HEK293 (cell line): ENCODE results near the gene ANKRD13D.
A peak's percentile ranks its signal among the peaks of the same experiment; 100 is the strongest.

Source experiments
- CTCF ChIA-PET: fragments of 350-600 bp; formaldehyde crosslinking; extraction: SDS; loops from one replicate; lab custom pipeline; 2021; ENCODE audit warnings: antibody characterized with exemption; lab: Yijun Ruan, JAX
- POLR2A ChIA-PET: fragments of 300-600 bp; formaldehyde crosslinking; extraction: SDS; loops from one replicate; lab custom pipeline; 2020; ENCODE audit warnings: antibody characterized with exemption, inconsistent platforms; lab: Yijun Ruan, JAX
- H3K27ac ChIP-seq: fragments of 200-500 bp; sonication (Bioruptor generic); 2 replicates; pipeline ENCODE4 v1.5.1; 2014; ENCODE audit warnings: low read depth, low read length, control low read depth, inconsistent platforms; ENCODE audit errors: extremely low read depth
- H3K36me3 ChIP-seq, 2 experiments: fragments of 200-500 bp in 1 of 2; sonication (Bioruptor generic) in 1 of 2; 1 replicate in 1 of 2; 2 replicates in 1 of 2; pipeline ENCODE4 v1.5.1; 2014 to 2017; ENCODE audit warnings: inconsistent platforms in 2 of 2, low read length in 2 of 2; ENCODE audit not compliant: control insufficient read depth in 2 of 2, insufficient read depth in 1 of 2
- H3K4me1 ChIP-seq: fragments of 200-500 bp; sonication (Bioruptor generic); 2 replicates; pipeline ENCODE4 v1.5.1; 2014; ENCODE audit warnings: mild to moderate bottlenecking, low read length, inconsistent platforms; ENCODE audit not compliant: control insufficient read depth, insufficient read depth
- H3K4me3 ChIP-seq: 2 replicates; pipeline ENCODE4 v1.5.1; 2011; ENCODE audit warnings: low read depth, mild to moderate bottlenecking, control low read depth, low read length, moderate library complexity
- H3K9me3 ChIP-seq: fragments of 200-500 bp; sonication (Bioruptor generic); 2 replicates; pipeline ENCODE4 v1.5.1; 2014; ENCODE audit warnings: low read depth, low read length, inconsistent platforms; ENCODE audit not compliant: control insufficient read depth, insufficient read depth
- AEBP2 ChIP-seq: fragments of 450-650 bp; formaldehyde crosslinking; IDR thresholded peaks from 2 replicates; pipeline ENCODE4 v1.5.1; 2016; ENCODE audit warnings: missing biosample characterization, missing genetic modification characterization, borderline replicate concordance
- BCL11B ChIP-seq: fragments of 450-650 bp; formaldehyde crosslinking; IDR thresholded peaks from 2 replicates; pipeline ENCODE4 v1.5.1; 2016; ENCODE audit warnings: low read depth, missing biosample characterization, missing genetic modification characterization
- CTCF ChIP-seq: fragments of 450-650 bp; formaldehyde crosslinking; IDR thresholded peaks from 2 replicates; pipeline ENCODE4 v1.5.1; 2016; ENCODE audit warnings: missing biosample characterization, missing genetic modification characterization
- EGR2 ChIP-seq: fragments of 450-650 bp; formaldehyde crosslinking; IDR thresholded peaks from 2 replicates; pipeline ENCODE4 v1.5.1; 2016; ENCODE audit warnings: low read depth, missing biosample characterization, missing genetic modification characterization
- FEZF1 ChIP-seq: fragments of 450-650 bp; formaldehyde crosslinking; IDR thresholded peaks from 2 replicates; pipeline ENCODE4 v1.5.1; 2016; ENCODE audit warnings: missing biosample characterization, missing genetic modification characterization
- HOXC10 ChIP-seq: sonication (generic); formaldehyde crosslinking; IDR thresholded peaks from 2 replicates; pipeline ENCODE4 v1.8.1; 2023; ENCODE audit warnings: mild to moderate bottlenecking, missing genetic modification reagents
- HOXD13 ChIP-seq: sonication (generic); formaldehyde crosslinking; IDR thresholded peaks from 2 replicates; pipeline ENCODE4 v1.8.0; 2022; ENCODE audit warnings: missing genetic modification reagents, borderline replicate concordance
- KLF17 ChIP-seq: fragments of 450-650 bp; formaldehyde crosslinking; IDR thresholded peaks from 2 replicates; pipeline ENCODE4 v1.5.1; 2016; ENCODE audit warnings: missing biosample characterization, missing genetic modification characterization
- PRDM1 ChIP-seq: fragments of 450-650 bp; formaldehyde crosslinking; IDR thresholded peaks from 2 replicates; pipeline ENCODE4; 2016; ENCODE audit warnings: missing biosample characterization, missing genetic modification characterization
- YY1 ChIP-seq: fragments of 450-650 bp; formaldehyde crosslinking; IDR thresholded peaks from 2 replicates; pipeline ENCODE4 v1.5.1; 2018; ENCODE audit warnings: missing biosample characterization, missing genetic modification characterization
- ZBTB7A ChIP-seq: fragments of 450-650 bp; formaldehyde crosslinking; IDR thresholded peaks from 2 replicates; pipeline ENCODE4 v1.5.1; 2016; ENCODE audit warnings: low read depth, missing biosample characterization, missing genetic modification characterization
- ZFP3 ChIP-seq: fragments of 450-650 bp; formaldehyde crosslinking; IDR thresholded peaks from 2 replicates; pipeline ENCODE4 v1.5.1; 2016; ENCODE audit warnings: low read depth, missing biosample characterization, missing genetic modification characterization
- ZNF169 ChIP-seq: fragments of 450-650 bp; formaldehyde crosslinking; IDR thresholded peaks from 2 replicates; pipeline ENCODE4 v1.5.1; 2016; ENCODE audit warnings: missing biosample characterization, missing genetic modification characterization
- ZNF2 ChIP-seq: fragments of 450-650 bp; formaldehyde crosslinking; IDR thresholded peaks from 2 replicates; pipeline ENCODE4 v1.5.1; 2016; ENCODE audit warnings: missing biosample characterization, missing genetic modification characterization
- ZNF23 ChIP-seq: fragments of 450-650 bp; formaldehyde crosslinking; IDR thresholded peaks from 2 replicates; pipeline ENCODE4 v1.5.1; 2016; ENCODE audit warnings: missing biosample characterization, missing genetic modification characterization, borderline replicate concordance
- ZNF398 ChIP-seq: fragments of 450-650 bp; formaldehyde crosslinking; IDR thresholded peaks from 2 replicates; pipeline ENCODE4 v1.5.1; 2017; ENCODE audit warnings: missing biosample characterization, missing genetic modification characterization
- ZNF404 ChIP-seq: fragments of 450-650 bp; formaldehyde crosslinking; IDR thresholded peaks from 2 replicates; pipeline ENCODE4 v1.5.1; 2017; ENCODE audit warnings: missing biosample characterization, missing genetic modification characterization
- ZNF560 ChIP-seq: fragments of 450-650 bp; formaldehyde crosslinking; IDR thresholded peaks from 2 replicates; pipeline ENCODE4 v1.5.1; 2017; ENCODE audit warnings: missing biosample characterization, missing genetic modification characterization, borderline replicate concordance
- ZNF585B ChIP-seq: fragments of 450-650 bp; formaldehyde crosslinking; IDR thresholded peaks from 2 replicates; pipeline ENCODE4 v1.5.1; 2016; ENCODE audit warnings: missing biosample characterization, missing genetic modification characterization
- ZNF623 ChIP-seq: fragments of 450-650 bp; formaldehyde crosslinking; IDR thresholded peaks from 2 replicates; pipeline ENCODE4 v1.5.1; 2016; ENCODE audit warnings: missing biosample characterization, missing genetic modification characterization
- ZNF658 ChIP-seq: fragments of 450-650 bp; formaldehyde crosslinking; IDR thresholded peaks from 2 replicates; pipeline ENCODE4; 2016; ENCODE audit warnings: missing biosample characterization, missing genetic modification characterization
- ZNF837 ChIP-seq: fragments of 450-650 bp; formaldehyde crosslinking; IDR thresholded peaks from 2 replicates; pipeline ENCODE4 v1.5.1; 2016; ENCODE audit warnings: missing biosample characterization, missing genetic modification characterization

Gene ANKRD13D

GRCh38 chr11:67264260-67264659 lies 24.8 kb upstream of the ANKRD13D start:
- Histone ChIP-seq H3K27ac (no peak overlapping the region), H3K4me3 (no peak overlapping the region), H3K9me3 (no peaks in the 10 kb centered on the region), H3K36me3 (peaks cover 0 to 21% of the 10 kb centered on the region in 2 experiments; a peak in 1 of 3 replicates), H3K4me1 (no peaks in the 10 kb centered on the region)
- ChIA-PET POLR2A (interaction anchor here (1.6 kb wide), 1 partner anchor 53 kb away, joined by 5 read pairs; no protein-coding TSS in a partner anchor), CTCF (interaction anchor here (0.9 to 4.9 kb wide), 6 partner anchors 13 to 117 kb away, joined by 3 to 104 read pairs (median 24); no protein-coding TSS in a partner anchor)
- peak; percentile 36; the same call in 1 of the 2 replicates for TF ChIP-seq ZFP3 (tag by site-specific recombination)
- no peak for TF ChIP-seq ZNF398 (tag by site-specific recombination)
- peak; percentile 48; the same call in 1 of the 2 replicates for TF ChIP-seq EGR2 (tag by site-specific recombination)

GRCh38 chr11:67264877-67265632 lies 24.0 kb upstream of the ANKRD13D start:
- Histone ChIP-seq H3K36me3 (peaks cover 0 to 28% of the 10 kb centered on the region in 2 experiments; a peak in 1 of 3 replicates), H3K4me3 (no peak overlapping the region), H3K27ac (no peak overlapping the region), H3K9me3 (no peaks in the 10 kb centered on the region)
- CTCF ChIA-PET, result interaction anchor here (0.5 to 4.9 kb wide), 5 partner anchors 12 to 1608 kb away, joined by 3 to 104 read pairs (median 5); no protein-coding TSS in a partner anchor
- POLR2A ChIA-PET, result no interaction called here
- no peak for TF ChIP-seq ZNF2 (tag by site-specific recombination)
- TF ChIP-seq BCL11B (tag by site-specific recombination), result no peak
- no peak for TF ChIP-seq AEBP2 (tag by site-specific recombination)
- TF ChIP-seq ZNF585B (tag by site-specific recombination), result no peak
- TF ChIP-seq ZNF837 (tag by site-specific recombination), result no peak
- no peak for TF ChIP-seq ZNF404 (tag by site-specific recombination)
- no peak for TF ChIP-seq PRDM1
- no peak for TF ChIP-seq ZNF169 (tag by site-specific recombination)
- TF ChIP-seq CTCF (tag by site-specific recombination), result no peak
- TF ChIP-seq ZNF623 (tag by site-specific recombination), result no peak
- TF ChIP-seq ZNF23 (tag by site-specific recombination), result no peak
- TF ChIP-seq HOXD13 (CRISPR knock-in tag), result no peak
- TF ChIP-seq ZNF658 (tag by site-specific recombination), result no peak
- no peak for TF ChIP-seq ZBTB7A (tag by site-specific recombination)
- TF ChIP-seq YY1, result no peak
- no peak for TF ChIP-seq FEZF1 (tag by site-specific recombination)
- no peak for TF ChIP-seq ZNF560 (tag by site-specific recombination)
- TF ChIP-seq KLF17, result no peak
- TF ChIP-seq HOXC10 (CRISPR knock-in tag), result no peak
- TF ChIP-seq, all 188 proteins: peak for 0
- no peaks in the 10 kb centered on the region for H3K4me1 ChIP-seq
